Lower leg skin (tissue), 3 donors: Measurements from ENCODE around the gene IL17RB.

Experiments
- POLR2A ChIP-seq, 2 donors: fragments of 450-650 bp; IDR thresholded peaks; one replicate each; pipeline ENCODE4 v1.6.1; 2016 to 2017; ENCODE audit warnings: antibody characterized with exemption in 2 of 2, mild to moderate bottlenecking in 1 of 2, moderate library complexity in 1 of 2
- TF ChIP-seq, protein P1 (sequence below), 3 donors: fragments of 450-650 bp; IDR thresholded peaks; one replicate each; pipeline ENCODE4 v1.5.1; 2016; ENCODE audit warnings: antibody characterized with exemption in 3 of 3, mild to moderate bottlenecking in 3 of 3, moderate library complexity in 2 of 3

DNA sequence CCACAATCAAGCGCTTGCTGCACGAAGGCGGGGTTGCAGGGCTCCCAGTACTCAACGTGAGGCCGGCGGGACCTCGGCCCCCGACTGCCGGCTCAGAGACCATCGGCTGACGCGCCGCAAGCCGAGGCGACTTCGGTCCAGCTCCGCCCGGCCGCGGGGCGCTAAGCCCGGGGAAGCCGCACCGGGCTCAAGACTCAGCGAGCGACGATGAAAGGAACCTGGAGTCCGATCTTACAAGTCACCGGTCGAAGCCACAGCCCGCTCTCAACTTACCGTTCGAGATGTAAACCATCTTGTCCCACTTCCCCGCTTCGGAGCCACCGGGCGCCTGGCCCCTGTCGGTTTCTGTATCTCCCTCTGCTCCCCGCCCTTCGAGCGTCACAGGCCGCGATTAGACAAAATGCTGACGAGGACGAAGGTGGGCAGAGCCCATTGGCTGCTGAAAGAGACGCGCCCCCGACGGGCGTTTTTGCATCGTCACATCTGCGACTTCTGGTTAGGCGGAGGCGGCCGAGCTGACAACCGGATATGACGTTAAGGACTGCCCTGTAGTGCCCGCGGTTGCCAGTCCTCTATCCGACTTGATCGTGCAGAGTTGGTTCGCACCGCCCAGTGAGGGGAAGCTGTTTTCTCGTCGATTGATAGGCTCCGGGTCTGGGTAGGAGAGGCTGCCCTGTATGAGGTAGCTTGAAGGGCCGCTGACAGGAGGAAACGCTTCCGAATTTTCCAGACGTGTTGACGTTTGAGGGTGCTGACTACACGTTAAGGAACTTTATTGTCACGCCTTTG is 45.3 kb downstream of the IL17RB start, which contains the start of gene SELENOK:
- TF ChIP-seq, protein P1, sequence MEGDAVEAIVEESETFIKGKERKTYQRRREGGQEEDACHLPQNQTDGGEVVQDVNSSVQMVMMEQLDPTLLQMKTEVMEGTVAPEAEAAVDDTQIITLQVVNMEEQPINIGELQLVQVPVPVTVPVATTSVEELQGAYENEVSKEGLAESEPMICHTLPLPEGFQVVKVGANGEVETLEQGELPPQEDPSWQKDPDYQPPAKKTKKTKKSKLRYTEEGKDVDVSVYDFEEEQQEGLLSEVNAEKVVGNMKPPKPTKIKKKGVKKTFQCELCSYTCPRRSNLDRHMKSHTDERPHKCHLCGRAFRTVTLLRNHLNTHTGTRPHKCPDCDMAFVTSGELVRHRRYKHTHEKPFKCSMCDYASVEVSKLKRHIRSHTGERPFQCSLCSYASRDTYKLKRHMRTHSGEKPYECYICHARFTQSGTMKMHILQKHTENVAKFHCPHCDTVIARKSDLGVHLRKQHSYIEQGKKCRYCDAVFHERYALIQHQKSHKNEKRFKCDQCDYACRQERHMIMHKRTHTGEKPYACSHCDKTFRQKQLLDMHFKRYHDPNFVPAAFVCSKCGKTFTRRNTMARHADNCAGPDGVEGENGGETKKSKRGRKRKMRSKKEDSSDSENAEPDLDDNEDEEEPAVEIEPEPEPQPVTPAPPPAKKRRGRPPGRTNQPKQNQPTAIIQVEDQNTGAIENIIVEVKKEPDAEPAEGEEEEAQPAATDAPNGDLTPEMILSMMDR (IDR thresholded peaks at IDR 0.05), result no peak
- TF ChIP-seq POLR2A (IDR thresholded peaks at IDR 0.05), result peak in 1 of 2 donors; percentile 82
